Testis (tissue), 2 donors: Measurements from ENCODE around the gene BRSK2.

Source experiments
- CTCF ChIP-seq, 3 experiments: fragments of 450-650 bp in 2 of 3; fragments of 200-600 bp in 1 of 3; sonication (generic) in 1 of 3; IDR thresholded peaks; one replicate each; pipeline ENCODE4 v1.5.1; 2016 to 2019; ENCODE audit warnings: antibody characterized with exemption in 3 of 3, mild to moderate bottlenecking in 2 of 3, moderate library complexity in 1 of 3
- POLR2A ChIP-seq: fragments of 450-650 bp; IDR thresholded peaks from one replicate; pipeline ENCODE4 v1.6.1; 2017; ENCODE audit warnings: antibody characterized with exemption, mild to moderate bottlenecking, moderate library complexity

GRCh38 chr11:1479678-1480118, 90.0 kb downstream of the BRSK2 start:
- TF ChIP-seq POLR2A (no peak), CTCF (IDR thresholded peaks at IDR 0.05) (no peak)
